Measurements from ENCODE around the gene ITPRID1.

Gene ITPRID1

GRCh38 chr7:31705377-31705776, 191.5 kb downstream of the ITPRID1 start:
- no peak for DNase-seq

DNA sequence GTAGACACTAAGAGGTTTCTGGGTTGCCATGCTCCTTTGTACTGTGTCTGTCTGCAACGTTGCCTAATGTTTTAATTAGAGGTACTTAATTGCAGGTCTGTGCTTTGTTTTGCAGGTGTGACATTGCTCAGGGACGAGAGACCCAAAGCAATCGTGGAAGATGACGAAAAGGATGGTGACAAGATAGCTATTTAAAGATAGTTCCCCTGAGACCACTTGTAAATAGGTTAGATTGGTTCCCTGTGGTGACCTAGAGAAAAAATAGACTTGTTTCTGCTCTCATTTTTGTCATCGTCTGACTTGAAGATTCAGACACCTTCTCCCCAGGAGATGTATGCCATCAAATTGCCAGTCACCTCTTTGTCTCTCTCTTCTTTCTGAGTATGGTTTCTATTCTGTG, 193.2 kb downstream of the ITPRID1 start:
- DNase-seq: no peak

Measured in suppressor macrophage treated with lipopolysaccharide for 1 hour (primary cell).